Activated T-cell treated with anti-CD3 and anti-CD28 coated beads for 24 hours (primary cell): ENCODE data around the gene ZNF425.
A peak's percentile ranks its signal among the peaks of the same experiment; 100 is the strongest.
"Not testable (repeated sequence)": the region's sequence is repeated elsewhere in the genome, so short reads cannot be mapped to it uniquely, and the experiment has no call there.

Source experiments
- DNase-seq: peaks from one replicate; pipeline ENCODE4 v3.0.0-alpha.2; 2020; ENCODE audit warnings: low read depth

Gene ZNF425

GRCh38 chr7:149133028-149133710 lies 7.0 kb upstream of the ZNF425 start:
- DNase-seq, result no peak

- no peak for DNase-seq
Observed at GRCh38 chr7:149130572-149131198, 4.6 kb upstream of the ZNF425 start.

GRCh38 chr7:149126662-149127266 lies 640 bp upstream of the ZNF425 start:
- peak; percentile 49 for DNase-seq

GRCh38 chr7:149125189-149125862 lies 798 bp downstream of the ZNF425 start:
- no peak for DNase-seq

GRCh38 chr7:149109969-149110368 lies 16.2 kb downstream of the ZNF425 start:
- no peak for DNase-seq

GRCh38 chr7:149104749-149105148 lies 21.4 kb downstream of the ZNF425 start:
- DNase-seq, result no peak

GRCh38 chr7:149104214-149104613 lies 21.9 kb downstream of the ZNF425 start:
- no peak for DNase-seq

- DNase-seq, result no peak
Observed at GRCh38 chr7:149103424-149103823, 22.7 kb downstream of the ZNF425 start.

GRCh38 chr7:149102666-149103065 lies 23.5 kb downstream of the ZNF425 start:
- DNase-seq, result no peak

- DNase-seq, result no peak
Observed at GRCh38 chr7:149100821-149101220, 25.3 kb downstream of the ZNF425 start.

- DNase-seq, result no peak
Observed at GRCh38 chr7:149099058-149099457, 27.1 kb downstream of the ZNF425 start.

GRCh38 chr7:149097088-149097487 lies 29.0 kb downstream of the ZNF425 start:
- no peak for DNase-seq

- no peak for DNase-seq
Observed at GRCh38 chr7:149093228-149093627, 32.9 kb downstream of the ZNF425 start.

- not testable (repeated sequence) for DNase-seq
Observed at GRCh38 chr7:149092244-149092643, 33.9 kb downstream of the ZNF425 start.

GRCh38 chr7:149090397-149091195 lies 35.5 kb downstream of the ZNF425 start, which contains the start of gene ZNF786:
ZNF786 (minus strand) TSS chr7:149090718; CDS start chr7:149090640, 78 bp downstream.
- peak; percentile 94 for DNase-seq

- DNase-seq, result no peak
Observed at GRCh38 chr7:149087376-149087775, 38.7 kb downstream of the ZNF425 start.

GRCh38 chr7:149085866-149086265 lies 40.3 kb downstream of the ZNF425 start:
- no peak for DNase-seq

GRCh38 chr7:149084407-149084806 lies 41.7 kb downstream of the ZNF425 start:
- no peak for DNase-seq

GRCh38 chr7:149081914-149082313 lies 44.2 kb downstream of the ZNF425 start:
- DNase-seq, result no peak

- no peak for DNase-seq
Observed at GRCh38 chr7:149077594-149077993, 48.5 kb downstream of the ZNF425 start.

GRCh38 chr7:149075286-149075685 lies 50.8 kb downstream of the ZNF425 start:
- DNase-seq, result no peak
